ENCODE measurements around the gene RFFL.

Gene RFFL

DNA sequence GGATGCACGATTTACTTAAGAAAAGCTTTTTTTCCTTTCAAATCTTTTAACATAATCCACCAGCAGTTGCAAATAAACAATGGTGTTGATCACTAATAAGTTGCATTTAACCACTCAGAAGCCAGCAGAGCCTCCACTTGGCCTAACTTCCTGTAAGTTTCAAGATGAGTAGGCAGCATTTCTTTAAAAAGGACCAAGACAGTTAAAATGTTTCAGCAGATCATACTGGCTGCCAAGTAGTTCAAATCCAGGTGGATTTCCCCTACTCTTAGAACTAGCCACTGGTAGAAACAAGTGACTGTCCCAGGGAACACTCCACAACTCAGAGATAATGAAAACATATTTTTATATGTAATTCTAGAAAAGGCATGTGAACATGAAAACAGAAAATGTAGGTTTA lies 17.0 kb upstream of the RFFL start:
- no peak for DNase-seq

DNA sequence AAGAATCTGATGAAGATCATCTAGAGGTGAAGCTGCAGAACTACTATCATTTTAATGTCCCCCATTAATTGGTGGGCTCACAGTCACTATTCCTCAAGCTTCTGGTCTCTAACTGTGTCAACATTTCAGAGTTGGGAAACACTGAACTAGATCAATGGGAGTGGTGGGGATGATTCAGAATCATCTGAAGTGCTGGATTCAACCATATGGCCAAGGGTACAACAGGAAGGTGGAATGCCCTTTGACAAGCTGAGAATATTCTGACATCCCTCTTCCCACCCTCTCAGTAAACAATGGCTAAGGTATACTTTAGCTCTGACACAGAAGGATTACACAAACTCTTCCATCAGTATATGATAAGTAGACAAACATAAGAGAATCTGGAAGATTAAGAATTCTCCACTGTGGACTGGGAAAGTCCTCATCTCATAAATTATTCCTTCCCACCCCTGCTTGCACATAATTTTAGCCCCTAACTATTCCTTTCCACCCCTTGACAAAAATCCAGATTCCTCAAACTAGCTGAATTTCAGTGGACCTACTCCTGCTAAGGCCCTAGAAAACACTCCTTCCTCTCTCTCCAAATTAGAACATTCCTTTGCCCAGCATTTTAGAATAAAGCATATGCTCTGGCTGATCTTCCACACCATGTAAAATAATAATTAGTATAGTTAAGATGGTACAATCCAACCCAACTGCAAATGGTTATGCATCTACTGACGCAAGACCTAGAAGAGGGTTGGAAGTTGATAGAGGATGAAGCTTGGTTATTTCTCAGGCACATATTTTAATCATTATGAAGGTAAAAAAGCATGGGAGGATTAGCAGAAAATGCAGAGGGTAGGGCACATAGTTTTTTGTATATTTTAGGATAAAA lies 16.3 kb upstream of the RFFL start:
- DNase-seq, result no peak

DNA sequence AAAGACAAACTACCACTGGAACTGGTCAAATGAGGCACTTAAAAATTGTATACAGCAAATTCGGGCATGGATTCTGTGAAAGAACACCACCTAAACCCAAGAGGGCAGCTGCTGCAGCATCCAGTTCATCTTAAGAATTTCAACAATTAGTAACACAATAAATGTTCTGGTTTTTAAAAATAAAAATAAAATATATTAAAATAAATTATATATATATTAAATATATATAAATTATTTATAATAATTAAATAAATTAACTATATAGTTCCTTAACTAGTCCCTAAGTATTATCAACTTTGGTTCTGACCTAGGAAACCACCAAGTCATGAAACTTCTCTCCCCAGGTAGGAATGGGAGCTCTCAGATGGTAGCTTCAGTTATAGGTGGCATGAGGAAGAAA lies 13.4 kb upstream of the RFFL start:
- DNase-seq, result no peak

DNA sequence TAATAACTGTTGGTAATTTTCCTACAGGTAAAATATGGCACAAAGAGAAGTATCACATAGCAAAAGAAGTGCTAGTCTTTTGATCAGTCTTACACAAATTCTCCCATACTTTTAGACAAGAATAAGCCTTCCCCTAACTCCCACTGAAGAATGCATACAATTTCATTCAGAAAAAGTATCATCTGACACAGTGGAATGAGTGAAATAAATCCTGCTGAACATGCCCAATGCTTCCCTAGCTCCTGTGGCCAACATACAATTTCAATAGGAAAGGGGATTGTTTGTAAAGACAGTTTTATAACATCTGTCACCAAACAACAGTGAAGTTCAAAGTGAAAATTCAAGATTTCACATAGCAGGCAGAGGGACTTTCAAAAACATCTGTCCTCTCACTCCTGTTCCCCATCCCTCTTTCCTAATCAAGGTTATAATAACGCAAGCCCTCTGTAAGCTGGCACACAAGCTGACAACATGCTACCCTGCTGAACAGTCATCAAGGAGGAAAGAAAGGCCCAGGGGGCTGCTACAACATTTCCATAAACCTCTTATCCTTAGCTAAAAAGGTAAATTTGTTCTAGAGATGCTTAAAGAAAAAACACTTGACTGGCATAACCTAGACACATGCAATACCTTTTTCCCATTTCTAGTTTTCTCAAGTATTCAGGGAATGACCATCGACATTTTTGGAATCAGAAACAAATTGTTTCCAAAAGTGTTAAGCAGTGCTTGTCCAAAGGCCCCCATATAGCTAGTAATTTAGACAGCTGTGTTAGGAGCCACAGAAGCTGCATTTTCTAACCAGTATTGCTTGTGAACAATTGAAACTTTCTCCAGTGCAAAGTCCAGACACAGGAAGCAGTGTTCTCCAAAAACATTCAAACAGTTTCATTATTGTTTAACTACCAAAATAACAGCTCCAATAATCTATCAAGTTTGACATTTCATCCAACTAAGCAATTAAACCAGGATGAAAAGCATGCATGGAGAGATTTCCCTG lies 11.5 kb upstream of the RFFL start:
- DNase-seq, result no peak

DNA sequence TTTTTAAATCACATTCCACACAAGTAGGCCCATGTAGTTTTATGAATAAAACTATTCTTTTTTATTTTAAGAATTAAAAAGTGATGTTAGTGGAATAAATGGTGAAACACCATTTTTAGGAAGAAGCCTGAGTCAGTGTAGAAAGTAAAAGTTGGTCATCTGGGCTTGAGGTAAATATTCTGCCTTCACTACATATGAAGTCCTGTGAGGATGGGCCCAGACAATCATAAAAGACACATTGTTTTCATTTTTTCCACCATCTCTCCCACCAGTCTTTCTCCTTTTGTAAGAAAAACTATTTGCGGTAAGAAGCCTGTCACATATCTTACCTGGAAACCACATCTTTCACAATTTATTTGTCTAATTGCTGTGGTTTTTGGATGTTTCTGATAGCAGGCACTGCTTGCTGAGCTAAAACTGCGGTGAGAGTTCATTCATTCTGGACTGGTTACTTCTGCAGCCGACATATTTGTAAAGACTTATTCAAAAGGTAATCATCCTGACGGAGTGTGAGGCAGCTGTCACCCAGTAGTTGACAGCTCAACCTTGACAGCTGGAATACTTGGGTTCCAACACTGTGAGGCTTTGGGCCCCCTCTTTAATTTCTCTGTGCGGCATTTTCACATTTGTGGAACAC lies 10.6 kb upstream of the RFFL start:
- no peak for DNase-seq

DNA sequence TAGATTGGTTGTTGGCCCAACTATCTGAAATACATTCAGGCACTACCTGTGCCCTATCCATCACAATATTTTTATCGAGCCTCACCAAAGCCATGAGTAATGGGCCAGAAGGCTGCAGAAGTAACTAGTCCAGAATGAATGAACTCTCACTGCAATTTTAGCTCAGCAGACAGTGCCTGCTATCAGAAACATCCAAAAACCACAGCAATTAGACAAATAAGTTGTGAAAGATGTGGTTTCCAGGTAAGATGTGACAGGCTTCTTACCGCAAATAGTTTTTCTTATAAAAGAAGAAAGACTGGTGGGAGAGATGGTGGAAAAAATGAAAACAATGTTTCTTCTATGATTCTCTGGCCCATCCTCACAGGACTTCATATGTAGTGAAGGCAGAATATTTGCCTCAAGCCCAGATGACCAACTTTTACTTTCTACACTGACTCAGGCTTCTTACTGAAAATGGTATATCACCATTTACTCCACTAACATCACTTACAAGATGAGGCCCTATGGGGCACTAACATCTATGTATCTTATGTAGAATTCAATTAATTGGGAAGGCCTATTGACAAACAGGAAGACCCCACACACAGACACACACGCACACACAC lies 9.8 kb upstream of the RFFL start:
- DNase-seq, result no peak

DNA sequence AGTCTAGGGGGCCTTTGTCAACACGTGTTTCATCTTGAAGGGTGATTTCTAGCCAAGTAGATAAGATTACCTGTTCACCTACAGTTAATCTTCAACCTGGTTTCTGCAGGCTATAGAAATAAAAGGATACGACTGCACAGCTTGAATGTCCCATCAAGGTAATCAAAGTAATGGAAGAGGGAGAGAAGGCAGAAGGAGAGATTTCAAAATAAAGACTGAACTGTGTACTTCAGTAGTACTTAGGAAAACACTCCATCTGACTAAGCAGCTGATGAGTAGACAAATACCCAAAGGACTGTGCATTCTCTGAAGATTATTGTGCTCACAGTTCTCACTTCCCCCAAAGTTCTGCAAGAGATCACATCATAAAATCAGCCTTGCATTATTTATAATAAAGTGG lies 5.8 kb upstream of the RFFL start:
- DNase-seq, result no peak

DNA sequence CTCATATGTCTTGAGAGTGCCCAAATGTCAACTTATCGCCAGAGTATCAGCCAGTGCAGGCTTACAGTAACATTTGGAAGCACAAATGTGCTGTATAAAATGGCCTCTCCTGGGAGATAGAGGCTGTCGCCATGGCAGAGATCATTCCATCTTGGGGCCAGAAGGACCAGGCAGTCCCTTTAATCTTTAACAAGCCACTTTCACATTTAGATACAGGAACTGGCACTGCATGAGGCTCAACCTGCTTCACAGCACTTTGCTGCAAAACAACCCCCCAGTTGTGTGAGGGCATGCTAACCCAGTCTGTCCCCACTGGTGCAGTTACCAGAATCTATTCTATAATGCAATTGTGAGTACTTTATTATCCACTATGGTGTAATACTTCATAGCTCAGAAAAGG lies 4.7 kb upstream of the RFFL start:
- no peak for DNase-seq

DNA sequence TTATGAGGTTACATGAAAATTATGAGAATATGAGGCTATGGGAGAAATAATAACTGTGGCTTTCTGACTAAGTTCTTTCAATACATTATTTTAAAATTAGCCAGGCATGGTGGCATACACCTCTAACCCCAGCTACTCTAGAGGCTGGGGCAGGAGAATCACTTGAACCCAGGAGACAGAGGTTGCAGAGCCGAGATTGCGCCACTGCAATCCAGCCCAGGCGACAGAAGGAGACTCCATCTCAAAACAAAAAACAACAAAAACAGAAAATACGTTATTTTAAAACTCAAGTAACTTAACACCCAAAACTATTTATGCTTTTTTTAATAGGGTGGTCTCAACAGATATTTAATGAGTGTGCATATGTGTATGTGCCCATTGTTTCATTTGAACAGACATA lies 2.4 kb upstream of the RFFL start:
- no peak for DNase-seq

DNA sequence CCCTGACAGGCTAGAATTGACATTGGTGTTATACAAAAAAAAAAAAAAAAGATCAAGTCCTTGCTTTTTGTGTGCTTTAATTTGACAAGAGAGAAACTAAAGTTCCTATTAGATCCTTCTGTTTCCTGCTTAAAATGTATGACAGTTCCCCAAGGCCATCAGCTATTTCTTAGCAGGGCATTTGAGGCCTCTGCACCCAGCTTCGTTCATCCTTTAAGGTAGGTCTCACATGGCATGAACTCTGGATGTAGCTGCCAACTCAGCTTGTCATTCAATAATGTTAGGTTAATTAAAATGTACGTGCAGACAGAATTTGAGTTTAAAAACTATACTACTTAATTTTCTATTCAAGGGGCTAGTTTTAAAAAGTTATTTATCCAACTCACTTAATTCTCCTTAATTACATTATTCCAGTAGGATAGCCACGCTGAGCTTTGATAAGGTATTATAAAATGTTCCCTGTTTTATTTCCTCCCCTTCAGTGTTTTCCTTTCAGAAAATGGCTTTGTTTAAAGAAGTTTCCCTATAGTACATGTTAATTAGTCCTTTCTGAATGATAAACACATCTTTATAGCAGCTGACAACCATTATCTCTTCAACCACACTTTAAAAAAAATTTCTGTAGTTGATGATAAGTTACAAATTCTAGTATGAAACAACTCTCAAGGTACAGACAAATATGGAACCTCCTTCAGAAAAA lies 1.2 kb upstream of the RFFL start:
- DNase-seq, result no peak

DNA sequence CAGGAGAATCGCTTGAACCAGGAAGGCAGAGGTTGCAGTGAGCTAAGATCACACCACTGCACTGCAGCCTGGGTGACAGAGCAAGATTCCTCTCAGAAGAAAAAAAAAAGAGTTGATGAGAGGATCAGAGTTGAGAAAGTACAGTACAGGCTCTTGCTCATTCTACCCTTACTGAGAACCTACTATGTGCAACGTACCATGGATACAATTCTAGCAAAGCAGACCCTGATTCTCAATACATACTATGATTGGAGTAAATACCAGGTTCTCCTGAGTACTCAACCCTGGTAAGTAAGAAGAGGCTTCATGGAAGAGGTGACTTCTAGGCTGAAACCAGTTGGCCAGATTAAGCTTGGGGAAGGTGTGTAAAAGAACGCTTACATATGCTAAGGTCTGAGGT lies 1.2 kb downstream of the RFFL start:
- DNase-seq, result no peak

DNA sequence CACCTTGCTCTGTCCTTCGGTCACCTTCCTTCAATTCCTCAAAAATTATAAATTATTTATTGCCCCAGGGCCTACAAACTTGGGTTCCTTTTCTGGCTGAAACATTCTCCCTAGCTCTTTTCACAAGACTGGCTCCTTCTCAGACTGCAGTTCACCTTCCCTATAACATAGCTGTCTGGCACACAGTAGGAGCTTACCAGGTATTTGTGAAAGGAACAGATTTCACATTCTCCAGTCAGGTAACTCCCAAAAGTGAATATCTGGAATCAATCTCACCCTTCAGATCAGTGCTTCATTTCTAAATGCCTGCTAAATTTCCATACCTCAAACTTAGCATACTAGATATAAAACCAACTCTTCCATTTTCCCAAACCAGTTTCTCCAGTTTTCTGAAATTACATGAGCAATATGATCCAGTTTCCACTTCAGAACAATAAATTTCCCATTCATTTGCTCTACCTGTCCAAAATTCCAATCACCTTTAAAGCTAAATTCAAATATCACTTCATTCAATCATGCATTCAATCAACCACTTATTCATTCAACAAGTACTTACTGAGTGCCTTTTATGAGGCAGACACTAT lies 6.1 kb downstream of the RFFL start:
- no peak for DNase-seq

DNA sequence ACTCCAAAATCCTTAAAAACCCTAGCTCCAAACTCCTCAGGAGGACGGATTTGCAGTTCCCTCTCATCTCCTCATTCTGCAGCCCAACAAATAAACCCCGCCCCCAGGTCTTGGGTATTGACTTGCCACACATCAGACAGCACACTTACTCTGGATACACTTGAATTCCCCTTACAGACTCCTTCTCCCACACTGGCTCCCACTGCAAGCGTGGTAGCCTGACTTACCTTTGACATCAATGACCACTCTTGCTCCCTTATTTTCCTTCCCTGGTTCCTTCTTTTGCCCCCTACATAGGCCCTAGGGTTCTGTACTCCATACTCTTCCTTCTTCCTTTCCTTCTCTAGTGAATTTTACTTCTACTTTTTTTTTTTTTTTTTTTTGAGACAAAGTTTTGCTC lies 7.5 kb downstream of the RFFL start:
- DNase-seq, result no peak

DNA sequence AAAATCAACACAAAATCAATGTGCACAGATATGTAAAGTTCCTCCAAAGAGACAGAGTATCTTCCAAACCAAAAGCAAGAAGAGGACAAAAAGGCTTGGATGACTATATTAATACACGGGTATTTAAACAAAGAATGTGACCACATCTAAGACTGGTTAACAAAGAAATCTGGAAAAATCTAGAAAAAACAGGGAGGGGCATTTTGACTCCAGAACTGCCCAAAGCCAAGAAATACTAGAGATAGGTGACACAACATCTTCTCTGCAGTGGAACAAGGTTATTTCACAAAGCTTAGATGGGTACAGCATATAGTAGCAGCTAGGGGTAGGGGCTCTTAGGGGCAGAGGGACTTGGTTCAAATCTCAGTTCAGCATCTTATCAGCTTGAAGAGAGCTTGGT lies 10.3 kb downstream of the RFFL start:
- no peak for DNase-seq

DNA sequence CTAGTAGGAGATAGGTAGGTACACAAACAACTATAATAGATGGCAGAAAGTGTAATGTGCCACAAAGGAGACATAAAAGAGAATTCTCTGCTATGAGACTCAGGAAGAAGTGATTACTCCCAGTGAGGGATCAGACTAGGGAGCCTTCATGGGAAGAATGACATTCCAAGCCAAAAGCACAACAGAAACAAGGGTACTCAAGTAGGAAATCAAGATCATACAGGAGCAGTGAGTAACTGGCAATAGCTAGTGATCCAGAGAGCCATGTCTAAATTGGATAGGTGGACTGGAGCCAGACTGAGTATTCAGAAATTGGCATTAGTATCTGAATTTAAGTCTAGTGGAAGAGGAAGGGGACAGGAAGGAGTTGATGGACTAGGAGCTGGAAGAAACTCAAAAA lies 10.7 kb downstream of the RFFL start:
- DNase-seq, result no peak

DNA sequence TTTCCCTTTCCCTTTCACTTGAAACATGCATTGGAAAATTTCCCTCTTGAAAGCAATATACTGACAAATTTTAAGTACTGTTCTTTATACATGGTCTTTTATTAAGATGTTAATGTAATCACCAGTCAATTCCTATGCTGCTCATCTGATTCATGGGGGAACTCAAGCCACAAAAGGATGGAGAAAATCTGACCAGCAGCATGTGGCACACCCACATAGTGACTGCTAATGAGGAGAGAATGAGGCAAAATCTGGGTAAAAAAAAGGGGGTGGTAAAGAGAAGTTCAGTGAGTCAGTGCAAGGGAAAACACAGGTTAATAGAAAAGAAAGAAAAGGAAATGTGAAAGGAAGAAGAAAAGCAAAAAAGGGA lies 11.3 kb downstream of the RFFL start:
- no peak for DNase-seq

DNA sequence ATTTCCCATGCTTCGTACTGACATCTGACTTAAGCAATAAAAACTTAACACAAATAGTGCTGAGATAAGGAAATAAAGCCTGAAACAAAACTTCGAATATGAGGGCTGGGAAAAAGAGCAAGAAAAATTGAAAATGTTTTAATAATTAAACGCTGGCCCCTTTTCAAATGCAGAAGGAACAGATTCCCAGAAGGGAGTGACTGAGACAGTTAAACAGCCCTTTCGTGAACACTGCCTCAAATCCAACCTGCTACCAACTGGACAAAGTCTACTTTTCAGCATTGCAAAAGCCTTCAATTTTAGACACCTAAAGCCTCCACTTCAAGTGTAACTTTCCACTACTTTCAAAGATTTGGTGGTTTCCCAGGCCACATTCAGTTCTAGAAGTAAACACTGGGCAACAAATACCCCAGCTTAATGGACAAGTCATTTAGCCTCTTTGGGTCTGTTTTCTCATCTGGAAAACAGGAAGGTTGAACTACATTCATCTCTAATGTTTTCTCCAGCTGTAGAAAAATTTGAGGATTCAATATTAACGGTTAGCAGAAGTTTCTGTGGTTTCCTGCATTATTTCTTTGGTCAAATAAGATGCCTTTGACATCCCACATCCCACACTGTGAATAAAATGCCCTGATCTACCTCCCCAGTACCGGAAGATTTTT lies 11.8 kb downstream of the RFFL start:
- no peak for DNase-seq

DNA sequence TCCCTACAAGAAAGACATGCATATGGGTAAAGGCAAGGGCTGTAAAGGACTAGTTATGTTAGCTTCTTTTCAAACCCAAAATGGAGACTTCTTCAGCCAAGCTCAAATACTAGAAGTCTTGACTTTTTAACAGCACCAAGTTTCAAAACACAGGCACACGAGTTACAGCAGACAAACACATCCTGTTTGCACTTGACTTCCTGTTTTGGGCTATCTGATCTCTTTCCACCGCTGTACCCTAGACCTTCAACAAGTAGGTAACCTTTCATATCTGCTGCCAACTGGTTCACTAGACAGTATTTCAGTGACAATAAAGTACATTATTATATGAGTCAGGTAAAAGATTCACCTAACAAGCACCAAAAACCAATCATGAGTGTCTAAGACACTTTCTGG lies 12.3 kb downstream of the RFFL start:
- no peak for DNase-seq

DNA sequence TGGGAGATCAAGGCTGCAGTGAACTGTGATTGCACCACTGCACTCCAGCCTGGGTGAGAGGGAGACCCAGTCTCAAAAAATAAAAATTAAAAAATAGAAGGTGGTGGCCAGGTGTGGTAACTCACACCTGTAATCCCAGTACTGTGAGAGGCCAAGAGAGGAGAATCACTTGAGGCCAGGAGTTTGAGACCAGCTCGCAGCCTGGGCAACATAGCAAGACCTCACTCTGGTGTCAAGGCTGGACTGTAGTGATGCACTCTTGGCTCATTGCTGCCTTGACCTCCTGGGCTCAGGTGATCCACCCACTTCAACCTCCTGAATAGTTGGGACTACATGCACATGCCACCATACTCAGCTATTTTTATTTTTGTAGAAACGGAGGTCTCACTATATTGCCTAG lies 13.3 kb downstream of the RFFL start:
- DNase-seq, result no peak

DNA sequence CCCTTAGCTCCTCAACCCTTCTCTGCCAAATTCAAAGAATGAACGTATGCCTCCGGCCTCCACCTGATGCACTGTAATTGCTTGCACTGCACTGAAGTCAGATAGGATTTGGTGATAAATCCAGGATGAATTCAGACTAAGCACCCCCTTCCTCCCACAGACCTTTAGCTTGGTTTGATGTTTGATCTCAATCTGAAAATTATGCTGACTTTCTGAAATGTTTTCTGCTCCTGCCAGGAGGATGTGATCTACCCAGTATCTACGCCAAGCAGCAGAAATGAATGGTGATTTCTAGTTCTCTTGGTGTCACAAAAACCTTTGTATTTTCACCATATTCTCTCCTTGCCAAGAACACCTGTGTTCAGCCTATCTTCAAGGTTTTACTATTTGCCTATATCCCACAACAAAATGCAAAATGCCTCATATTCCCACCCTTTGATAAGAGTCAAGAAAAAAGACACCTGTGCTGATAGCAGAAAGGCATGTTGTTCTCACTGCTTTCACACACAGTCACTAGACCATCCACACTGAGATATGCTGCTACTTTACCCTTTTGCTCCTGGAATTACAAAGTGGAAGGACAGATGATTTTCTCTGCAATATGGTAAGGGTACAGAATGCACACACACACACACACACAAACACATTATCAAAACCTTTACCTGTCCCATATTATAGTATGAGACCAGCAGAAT lies 14.7 kb downstream of the RFFL start:
- DNase-seq, result no peak

DNA sequence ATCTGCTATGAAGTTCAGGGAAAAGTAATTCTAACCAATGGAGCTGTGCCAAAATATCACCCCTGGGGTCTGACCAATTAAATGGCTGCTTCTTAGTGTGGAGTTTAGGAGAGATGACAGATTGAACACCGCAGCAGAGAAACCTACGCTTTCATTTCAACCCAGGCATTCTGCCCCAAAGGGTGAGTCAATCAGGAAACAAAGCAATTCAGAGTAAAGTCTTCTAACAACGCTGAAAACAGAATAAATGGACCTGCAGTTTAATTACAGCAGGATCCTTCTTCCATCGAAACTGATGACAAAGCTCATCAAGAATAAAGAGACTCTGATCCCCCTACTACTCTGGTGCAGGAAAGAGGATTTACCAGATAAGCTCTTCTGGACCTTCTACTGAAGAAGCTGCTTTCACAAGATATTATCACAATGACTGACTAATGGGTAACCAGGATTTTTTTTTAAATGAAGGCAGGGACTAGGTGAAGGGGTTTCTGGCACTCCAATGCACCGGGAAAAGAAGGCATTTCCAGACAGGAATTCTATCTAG lies 16.7 kb downstream of the RFFL start:
- DNase-seq, result no peak
